ENCODE results near the gene USP21. TPM values are rescaled to one million over a fixed set of nuclear protein-coding genes. Genes with fewer than 3 reads are reported as not detected.

The USP21 gene
- total and polyA plus RNA-seq, 2 of the 8 experiments (the other 6 are each of a cell fraction or from before 2014, with no cell fraction given): 23.9 to 36.3 TPM

DNA sequence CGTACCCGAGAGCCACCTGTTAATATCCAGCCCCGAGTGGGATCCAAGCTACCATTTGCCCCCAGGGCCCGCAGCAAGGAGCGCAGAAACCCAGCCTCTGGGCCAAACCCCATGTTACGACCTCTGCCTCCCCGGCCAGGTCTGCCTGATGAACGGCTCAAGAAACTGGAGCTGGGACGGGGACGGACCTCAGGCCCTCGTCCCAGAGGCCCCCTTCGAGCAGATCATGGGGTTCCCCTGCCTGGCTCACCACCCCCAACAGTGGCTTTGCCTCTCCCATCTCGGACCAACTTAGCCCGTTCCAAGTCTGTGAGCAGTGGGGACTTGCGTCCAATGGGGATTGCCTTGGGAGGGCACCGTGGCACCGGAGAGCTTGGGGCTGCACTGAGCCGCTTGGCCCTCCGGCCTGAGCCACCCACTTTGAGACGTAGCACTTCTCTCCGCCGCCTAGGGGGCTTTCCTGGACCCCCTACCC is 1.4 kb downstream of the USP21 start (continued):
- TF ChIP-seq, protein P1, sequence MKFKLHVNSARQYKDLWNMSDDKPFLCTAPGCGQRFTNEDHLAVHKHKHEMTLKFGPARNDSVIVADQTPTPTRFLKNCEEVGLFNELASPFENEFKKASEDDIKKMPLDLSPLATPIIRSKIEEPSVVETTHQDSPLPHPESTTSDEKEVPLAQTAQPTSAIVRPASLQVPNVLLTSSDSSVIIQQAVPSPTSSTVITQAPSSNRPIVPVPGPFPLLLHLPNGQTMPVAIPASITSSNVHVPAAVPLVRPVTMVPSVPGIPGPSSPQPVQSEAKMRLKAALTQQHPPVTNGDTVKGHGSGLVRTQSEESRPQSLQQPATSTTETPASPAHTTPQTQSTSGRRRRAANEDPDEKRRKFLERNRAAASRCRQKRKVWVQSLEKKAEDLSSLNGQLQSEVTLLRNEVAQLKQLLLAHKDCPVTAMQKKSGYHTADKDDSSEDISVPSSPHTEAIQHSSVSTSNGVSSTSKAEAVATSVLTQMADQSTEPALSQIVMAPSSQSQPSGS (IDR thresholded peaks at IDR 0.05; ENCODE audit: low read length): no peak
- TF ChIP-seq TEAD4 (IDR thresholded peaks at IDR 0.05; ENCODE audit: low read depth, low read length) (no peak), EZH2 (IDR thresholded peaks at IDR 0.05; ENCODE audit: low read depth, low read length, severe bottlenecking) (no peak), RBBP5 (IDR thresholded peaks at IDR 0.05; ENCODE audit: borderline replicate concordance, low read depth, low read length) (no peak), EGR1 (IDR thresholded peaks at IDR 0.05; ENCODE audit: borderline replicate concordance, low read depth, low read length) (no peak)
